Bronchial smooth muscle cell (primary cell): Measurements from ENCODE around the gene RPS14. TPM values are rescaled to one million over a fixed set of nuclear protein-coding genes. Genes with fewer than 3 reads are reported as not detected.

ENCODE experiments used
- total RNA-seq: library from RNA; depleted of rRNA; stranded (reverse); fragments of >200 nt; gene quantifications from 2 replicates; pipeline ENCODE4 v1.2.1, GENCODE V29; 2014

The RPS14 gene
- 3,322 and 4,834 TPM in 2 replicates for total RNA-seq

DNA sequence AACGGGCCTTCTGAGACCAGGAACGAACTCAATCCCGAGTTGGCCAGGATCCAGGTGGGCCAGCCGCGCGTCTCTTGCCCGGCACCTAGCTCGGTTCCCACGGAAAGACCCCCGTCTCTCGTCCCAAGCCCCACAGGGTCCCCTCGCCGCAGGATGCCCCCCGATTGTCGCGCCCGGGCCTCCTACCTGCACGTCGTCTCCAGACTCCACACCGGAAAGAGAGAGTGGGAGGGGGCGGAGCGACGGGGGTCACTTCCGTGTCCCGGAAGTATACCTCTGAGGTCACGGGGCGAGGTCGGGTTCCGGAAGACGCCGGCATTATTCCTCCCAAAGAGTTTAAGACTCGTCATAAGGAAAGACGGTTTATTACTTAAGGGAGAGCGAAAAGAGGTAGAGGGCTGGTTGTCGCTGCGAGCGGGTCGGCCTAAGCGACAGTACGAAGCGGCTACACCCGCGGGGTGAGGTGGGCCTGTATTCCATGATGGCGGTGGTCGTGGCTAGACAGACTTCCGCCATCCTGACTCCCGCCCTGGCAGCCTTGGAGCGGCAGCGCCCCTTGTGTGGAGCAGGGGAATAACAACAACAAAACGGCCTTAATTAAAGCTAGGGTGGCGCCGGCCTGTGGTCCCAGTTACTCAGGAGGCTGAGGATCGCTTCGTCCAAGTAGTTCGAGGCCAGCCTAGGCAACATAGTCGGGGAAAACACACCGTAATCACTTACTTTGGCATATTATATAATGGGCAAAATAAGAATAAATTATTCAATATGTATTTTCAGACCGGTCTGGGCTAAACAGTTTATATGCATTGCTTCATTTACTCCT is at the start of gene RPS14:
Gene RPS14, minus strand, starts transcription at position 223 of the 823 bp plus-strand sequence. CDS start 2,006 bp downstream, outside the sequence.

DNA sequence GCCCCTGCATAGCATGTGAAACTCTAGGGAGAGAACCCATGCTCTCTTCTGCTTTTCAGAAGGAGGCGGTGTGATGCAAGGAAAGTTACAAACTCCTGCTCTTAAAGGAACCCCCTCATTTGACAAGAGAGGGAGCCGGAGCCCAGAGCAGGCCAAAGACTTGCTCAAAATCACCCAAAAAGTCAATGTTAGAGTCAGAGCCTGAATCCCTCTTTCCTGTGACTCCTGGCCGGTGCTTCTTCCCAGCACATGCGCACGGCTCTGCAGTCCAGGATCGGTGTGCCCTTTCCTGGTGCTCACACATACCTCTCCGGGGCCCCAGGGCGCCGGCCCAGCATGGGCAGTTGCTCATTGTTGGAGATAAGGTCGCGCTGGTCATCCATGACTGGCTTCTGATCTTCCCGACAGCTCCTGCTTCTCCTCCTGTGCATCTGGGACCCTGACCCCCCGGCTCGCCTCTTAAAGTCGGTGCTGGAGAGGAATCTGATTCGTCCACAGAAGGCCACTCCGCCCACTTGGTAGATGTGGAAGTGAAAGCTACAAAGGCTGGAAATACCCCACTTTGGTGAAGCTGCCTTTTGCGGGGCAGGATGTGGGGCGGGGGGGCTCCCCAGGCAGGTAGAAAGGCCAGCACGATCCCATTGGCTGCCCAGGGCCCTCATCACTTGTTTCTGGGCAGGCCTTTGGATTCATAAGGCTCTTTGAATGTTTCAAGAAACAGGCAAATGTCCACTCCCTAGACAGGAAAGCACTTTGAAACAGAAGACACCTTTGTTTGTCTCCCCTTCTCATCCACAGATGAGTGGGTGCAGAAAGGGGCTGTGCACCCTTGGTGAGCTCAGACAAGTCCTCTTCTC is 37.0 kb downstream of the RPS14 start, which contains the start of gene CD74:
Gene CD74, minus strand, starts transcription at position 592 of the 857 bp plus-strand sequence. Its CDS starts 161 bp downstream, at position 431.

Other genes with a start within 250 kb of the RPS14 start
- 0.47 and 0.69 TPM in 2 replicates for gene CAMK2A, start 160.0 kb downstream of the RPS14 start, total RNA-seq
- gene ARSI, start 146.8 kb downstream of the RPS14 start, total RNA-seq: 9.9 and 16.3 TPM in 2 replicates
- 5.7 and 6.1 TPM in 2 replicates for gene TCOF1, start 92.0 kb downstream of the RPS14 start, total RNA-seq
- gene CD74, start 36.8 kb downstream of the RPS14 start, total RNA-seq: 0.94 and 2.2 TPM in 2 replicates
- gene NDST1, start 58.4 kb upstream of the RPS14 start, total RNA-seq: 19.7 and 22.2 TPM in 2 replicates
- 2.0 and 2.7 TPM in 2 replicates for gene SYNPO, start 190.9 kb upstream of the RPS14 start, total RNA-seq
- gene MYOZ3, start 211.5 kb upstream of the RPS14 start, total RNA-seq: 0.26 and 0.47 TPM in 2 replicates